GM12873 (cell line): ENCODE data around the gene HNRNPH2.
A peak's percentile ranks its signal among the peaks of the same experiment; 100 is the strongest.

Experiments
- CTCF ChIP-seq: IDR thresholded peaks from 2 replicates; pipeline ENCODE4 v1.5.1; 2012; ENCODE audit warnings: low read depth, mild to moderate bottlenecking, moderate library complexity, low read length, control low read depth; ENCODE audit not compliant: insufficient read depth; ENCODE audit errors: missing control alignments

HNRNPH2 gene

GRCh38 chrX:101388604-101389003 is 19.4 kb upstream of the HNRNPH2 start:
- TF ChIP-seq CTCF: no peak

GRCh38 chrX:101390664-101391525 is 17.1 kb upstream of the HNRNPH2 start, which contains the start of gene RPL36A:
Gene RPL36A, plus strand, starts transcription at chrX:101391011. Its CDS starts 33 bp downstream, at chrX:101391044.
- peak; percentile 77 for TF ChIP-seq CTCF

GRCh38 chrX:101391831-101392230 is 16.2 kb upstream of the HNRNPH2 start:
- TF ChIP-seq CTCF: no peak

GRCh38 chrX:101393530-101394305 is 14.3 kb upstream of the HNRNPH2 start:
- no peak for TF ChIP-seq CTCF

GRCh38 chrX:101394372-101394771 is 13.7 kb upstream of the HNRNPH2 start:
- no peak for TF ChIP-seq CTCF

GRCh38 chrX:101395789-101396188 is 12.2 kb upstream of the HNRNPH2 start:
- TF ChIP-seq CTCF: no peak

GRCh38 chrX:101397779-101398178 is 10.2 kb upstream of the HNRNPH2 start:
- TF ChIP-seq CTCF: no peak
